Omental fat pad (tissue), 4 donors: ENCODE measurements around the gene MOSMO. TPM values are rescaled to one million over a fixed set of nuclear protein-coding genes. Genes with fewer than 3 reads are reported as not detected.

ENCODE experiments used
- ATAC-seq: fragments of 150-250 bp; one replicate; pipeline ENCODE4 v1.9.1; 2016; ENCODE audit warnings: mild to moderate bottlenecking, moderate library complexity; ENCODE audit not compliant: low FRiP score
- DNase-seq: peaks from one replicate; pipeline ENCODE4 v3.0.0-alpha.2; 2019; ENCODE audit warnings: low spot score
- CTCF ChIP-seq, 3 donors: fragments of 450-650 bp; IDR thresholded peaks; one replicate each; pipeline ENCODE4 v1.5.1; 2016 to 2017; ENCODE audit warnings: antibody characterized with exemption in 3 of 3, mild to moderate bottlenecking in 3 of 3, moderate library complexity in 2 of 3
- total RNA-seq, 4 donors: library from RNA; depleted of rRNA; stranded (reverse); fragments of >200 nt; gene quantifications; one replicate each; pipeline ENCODE4 v1.1.0, GENCODE V29; 2016

MOSMO gene
- total RNA-seq, 4 donors from 2014 or later, result 18.7 to 35.2 (median 25.8) TPM

DNA sequence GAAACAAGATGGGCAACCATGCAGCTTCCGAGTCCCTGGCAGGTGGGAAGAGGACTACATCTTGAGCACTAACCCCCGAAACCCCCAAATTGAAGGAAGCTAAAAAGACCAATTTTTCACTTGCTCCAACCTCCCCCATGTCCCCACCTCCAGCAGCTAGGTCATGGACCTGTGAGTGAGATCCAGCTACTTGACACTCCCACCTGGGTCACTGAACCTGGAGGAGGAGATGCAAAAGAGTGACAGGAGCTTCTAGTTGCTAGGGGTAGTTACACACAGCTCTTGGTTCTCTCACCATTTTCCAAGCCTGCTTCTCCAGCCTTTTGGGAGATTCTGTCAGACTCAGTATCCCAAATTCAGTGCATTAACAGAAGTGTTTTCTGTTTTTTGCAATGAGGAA, 18.2 kb upstream of the MOSMO start:
- ATAC-seq (no peak), DNase-seq (no peak)
- TF ChIP-seq CTCF (IDR thresholded peaks at IDR 0.05), result no peak

GRCh38 chr16:21990381-21990944, 17.4 kb upstream of the MOSMO start:
- DNase-seq (no peak), ATAC-seq (no peak)
- TF ChIP-seq CTCF (IDR thresholded peaks at IDR 0.05), result no peak

- DNase-seq (no peak), ATAC-seq (no peak)
- TF ChIP-seq CTCF (IDR thresholded peaks at IDR 0.05), result no peak
Measured at GRCh38 chr16:21991621-21992020, 16.3 kb upstream of the MOSMO start.

DNA sequence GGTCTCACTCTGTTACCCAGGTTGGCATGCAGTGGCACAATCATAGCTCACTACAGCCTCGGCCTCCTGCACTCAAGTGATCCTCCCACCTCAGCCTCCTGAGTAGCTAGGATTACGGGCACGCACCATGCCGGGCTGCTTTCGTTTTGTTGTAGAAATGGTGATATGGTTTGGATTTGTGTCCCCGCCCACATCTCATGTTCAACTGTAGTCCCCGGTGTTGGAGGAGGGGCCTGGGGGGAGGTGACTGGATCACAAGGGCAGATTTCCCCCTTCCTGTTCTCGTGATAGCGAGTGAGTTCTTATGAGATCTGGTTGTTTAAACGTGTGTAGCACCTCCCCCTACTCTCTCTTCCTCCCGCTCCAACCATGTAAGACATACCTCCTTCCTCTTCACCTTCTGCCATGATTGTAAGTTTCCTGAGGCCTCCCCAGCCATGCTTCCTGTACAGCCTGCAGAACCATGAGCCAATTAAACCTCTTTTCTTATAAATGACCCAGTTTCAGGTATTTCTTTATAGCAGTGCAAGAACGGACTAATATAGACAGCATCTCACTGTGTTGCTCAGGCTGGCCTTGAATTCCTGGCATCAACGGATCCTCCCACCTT, 12.9 kb upstream of the MOSMO start:
- ATAC-seq, result no peak
- DNase-seq, result no peak
- no peak for TF ChIP-seq CTCF (IDR thresholded peaks at IDR 0.05)

DNA sequence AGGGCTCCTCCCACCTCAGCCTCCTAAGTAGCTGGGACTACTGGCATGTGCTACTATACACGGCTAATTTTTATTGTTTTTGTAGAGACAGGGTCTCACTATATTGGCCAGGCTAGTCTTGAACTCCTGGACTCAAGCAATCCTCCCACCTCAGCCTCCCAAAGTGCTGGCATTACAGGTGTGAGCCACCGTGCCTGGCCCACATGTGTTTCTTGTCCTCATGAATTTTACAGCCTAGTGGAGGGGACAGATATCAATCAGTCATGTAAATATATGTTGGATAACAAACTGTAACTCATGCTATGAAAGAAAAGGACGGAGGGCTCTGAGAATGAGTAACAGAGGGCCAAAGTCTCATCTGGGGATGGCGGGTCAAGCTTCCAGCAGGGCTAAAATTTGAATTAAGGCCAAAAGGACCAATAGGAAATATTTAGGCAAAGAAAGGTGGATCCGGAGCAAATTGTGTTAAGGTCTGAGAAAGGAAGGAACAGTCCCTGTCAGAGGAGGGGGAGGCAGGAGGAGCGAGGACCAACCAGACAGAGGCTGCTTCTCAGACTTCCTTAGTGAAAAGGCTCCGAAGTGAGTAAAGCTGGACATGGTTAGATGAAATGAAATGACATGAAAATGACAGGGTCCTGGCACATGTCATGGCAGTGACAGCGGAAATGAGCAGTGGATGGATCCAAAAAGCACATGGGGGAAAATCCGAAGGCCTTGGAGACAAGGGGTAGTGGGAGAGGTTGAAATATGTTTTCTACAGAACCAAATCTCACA, 10.8 kb upstream of the MOSMO start:
- ATAC-seq (no peak), DNase-seq (no peak)
- no peak for TF ChIP-seq CTCF (IDR thresholded peaks at IDR 0.05)

DNA sequence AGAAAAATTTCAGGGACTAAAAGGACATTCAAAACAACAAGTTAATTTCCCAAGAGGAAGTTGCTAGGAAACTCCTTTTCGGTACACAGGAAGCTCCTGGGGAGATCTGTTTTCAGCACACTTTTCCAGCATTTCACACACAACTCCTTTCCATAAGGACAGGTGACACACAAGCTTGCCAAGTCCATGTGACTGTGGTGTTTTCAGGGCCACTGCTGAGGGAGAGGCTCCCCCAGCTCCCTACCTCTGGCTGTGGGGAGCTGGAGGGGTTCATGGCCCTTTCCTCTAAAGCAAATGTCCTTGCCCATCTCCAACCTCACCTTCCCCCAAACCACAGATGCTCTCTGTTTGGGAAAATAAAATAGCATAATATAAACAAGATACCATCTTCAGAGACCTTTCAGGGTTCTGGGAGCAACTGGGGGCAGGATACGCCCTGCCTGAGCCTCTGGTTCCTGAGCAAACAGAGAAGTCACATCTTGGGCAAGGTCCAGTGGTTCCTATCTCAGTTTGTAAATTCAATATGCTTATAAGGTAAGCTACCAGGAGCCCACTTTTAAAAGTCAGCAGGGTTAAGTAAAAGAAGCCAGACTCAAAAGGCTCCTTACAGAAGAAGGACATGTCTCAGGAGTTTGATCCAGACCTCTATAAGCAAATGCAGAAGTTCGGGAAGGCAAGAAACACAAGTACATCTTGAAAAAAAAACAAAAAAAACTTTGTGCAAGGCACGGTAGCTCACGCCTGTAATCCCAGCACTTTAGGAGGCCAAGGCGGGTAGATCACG, 10.0 kb upstream of the MOSMO start:
- ATAC-seq (no peak), DNase-seq (no peak)
- TF ChIP-seq CTCF (IDR thresholded peaks at IDR 0.05), result no peak
